SJCRH30 (cell line): ENCODE measurements around the gene TSHZ1. TPM values are rescaled to one million over a fixed set of nuclear protein-coding genes. Genes with fewer than 3 reads are reported as not detected.

Experiments used
- DNase-seq, 2 experiments: peaks; one replicate each; pipeline ENCODE4 v3.0.0-alpha.2; 2015 to 2020
- H3K27ac ChIP-seq: fragments of 250-450 bp; sonication (Bioruptor Pico); 2 replicates; pipeline ENCODE4 v1.5.1; 2020; ENCODE audit warnings: mild to moderate bottlenecking, moderate library complexity
- H3K27me3 ChIP-seq: fragments of 250-450 bp; sonication (Bioruptor Pico); 2 replicates; pipeline ENCODE4 v1.5.1; 2020; ENCODE audit warnings: mild to moderate bottlenecking, moderate library complexity
- H3K36me3 ChIP-seq: fragments of 250-450 bp; sonication (Bioruptor Pico); 2 replicates; pipeline ENCODE4 v1.5.1; 2020; ENCODE audit warnings: mild to moderate bottlenecking, moderate library complexity
- H3K4me1 ChIP-seq: fragments of 250-450 bp; sonication (Bioruptor Pico); 2 replicates; pipeline ENCODE4 v1.5.1; 2020; ENCODE audit warnings: mild to moderate bottlenecking, moderate library complexity
- H3K4me3 ChIP-seq: fragments of 250-450 bp; sonication (Bioruptor Pico); 2 replicates; pipeline ENCODE4 v1.5.1; 2020; ENCODE audit warnings: mild to moderate bottlenecking, moderate library complexity
- H3K9me3 ChIP-seq: fragments of 250-450 bp; sonication (Bioruptor Pico); replicated peaks from 2 replicates; pipeline ENCODE4 v1.5.1; 2020; ENCODE audit warnings: mild to moderate bottlenecking, moderate library complexity
- total RNA-seq: library from RNA; depleted of rRNA; stranded (reverse); fragments of >200 nt; shearing (Covaris generic); gene quantifications from 2 replicates; pipeline ENCODE4 v1.2.3, GENCODE V29; 2014; rRNA removed

The TSHZ1 gene, protein sequence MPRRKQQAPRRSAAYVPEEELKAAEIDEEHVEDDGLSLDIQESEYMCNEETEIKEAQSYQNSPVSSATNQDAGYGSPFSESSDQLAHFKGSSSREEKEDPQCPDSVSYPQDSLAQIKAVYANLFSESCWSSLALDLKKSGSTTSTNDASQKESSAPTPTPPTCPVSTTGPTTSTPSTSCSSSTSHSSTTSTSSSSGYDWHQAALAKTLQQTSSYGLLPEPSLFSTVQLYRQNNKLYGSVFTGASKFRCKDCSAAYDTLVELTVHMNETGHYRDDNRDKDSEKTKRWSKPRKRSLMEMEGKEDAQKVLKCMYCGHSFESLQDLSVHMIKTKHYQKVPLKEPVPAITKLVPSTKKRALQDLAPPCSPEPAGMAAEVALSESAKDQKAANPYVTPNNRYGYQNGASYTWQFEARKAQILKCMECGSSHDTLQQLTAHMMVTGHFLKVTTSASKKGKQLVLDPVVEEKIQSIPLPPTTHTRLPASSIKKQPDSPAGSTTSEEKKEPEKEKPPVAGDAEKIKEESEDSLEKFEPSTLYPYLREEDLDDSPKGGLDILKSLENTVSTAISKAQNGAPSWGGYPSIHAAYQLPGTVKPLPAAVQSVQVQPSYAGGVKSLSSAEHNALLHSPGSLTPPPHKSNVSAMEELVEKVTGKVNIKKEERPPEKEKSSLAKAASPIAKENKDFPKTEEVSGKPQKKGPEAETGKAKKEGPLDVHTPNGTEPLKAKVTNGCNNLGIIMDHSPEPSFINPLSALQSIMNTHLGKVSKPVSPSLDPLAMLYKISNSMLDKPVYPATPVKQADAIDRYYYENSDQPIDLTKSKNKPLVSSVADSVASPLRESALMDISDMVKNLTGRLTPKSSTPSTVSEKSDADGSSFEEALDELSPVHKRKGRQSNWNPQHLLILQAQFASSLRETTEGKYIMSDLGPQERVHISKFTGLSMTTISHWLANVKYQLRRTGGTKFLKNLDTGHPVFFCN (N-terminal part only)
- total RNA-seq, result 5.5 and 5.7 TPM in 2 replicates

DNA sequence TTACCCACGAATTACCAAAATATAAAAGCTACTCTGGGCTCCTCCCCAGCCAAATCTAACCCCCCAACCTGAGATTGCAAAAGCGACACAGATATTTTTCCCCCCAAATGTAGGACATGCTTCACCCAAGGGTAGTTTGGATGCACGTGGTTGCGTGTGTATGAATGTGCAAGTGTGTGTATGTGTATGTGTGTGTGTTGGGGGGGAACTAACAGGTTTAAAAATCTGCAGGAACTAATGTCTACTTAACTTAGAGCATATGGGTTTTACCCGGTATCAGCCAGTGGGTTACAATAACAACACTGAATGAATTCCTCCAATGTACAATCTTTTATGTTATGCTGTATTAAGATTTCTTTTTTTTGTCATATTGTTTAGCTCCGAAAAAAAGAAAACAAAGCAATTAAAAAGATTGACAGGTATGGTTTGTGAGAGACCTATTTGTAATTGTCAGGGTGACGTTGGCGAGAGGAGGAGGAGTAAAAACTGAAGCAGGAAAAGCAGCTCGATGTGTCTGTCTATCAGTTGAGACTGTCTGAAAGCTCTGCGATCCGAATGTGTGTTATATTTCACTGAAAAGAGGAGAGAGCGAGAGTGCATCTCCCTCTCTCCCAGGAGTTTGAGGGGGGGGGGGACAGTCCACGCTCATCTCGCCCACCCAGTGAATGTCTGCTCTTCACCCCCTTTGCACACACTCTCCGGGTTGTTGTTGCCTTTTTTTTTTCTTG, at the start of gene TSHZ1:
Gene TSHZ1, plus strand, starts transcription at position 524 of the 728 bp plus-strand sequence. CDS start 1,080 bp downstream, outside the sequence.
- H3K4me3 ChIP-seq, result peak within 1 kb of the TSS; percentile 91
- H3K36me3 ChIP-seq, result no peaks in the 10 kb centered on the region
- no peaks in the 10 kb centered on the region for H3K27me3 ChIP-seq
- H3K27ac ChIP-seq, result peak within 1 kb of the TSS; percentile 65
- no peaks in the 10 kb centered on the region for H3K9me3 ChIP-seq
- DNase-seq, result peak; percentile 51 to 73
- H3K4me1 ChIP-seq, result no peaks in the 10 kb centered on the region

DNA sequence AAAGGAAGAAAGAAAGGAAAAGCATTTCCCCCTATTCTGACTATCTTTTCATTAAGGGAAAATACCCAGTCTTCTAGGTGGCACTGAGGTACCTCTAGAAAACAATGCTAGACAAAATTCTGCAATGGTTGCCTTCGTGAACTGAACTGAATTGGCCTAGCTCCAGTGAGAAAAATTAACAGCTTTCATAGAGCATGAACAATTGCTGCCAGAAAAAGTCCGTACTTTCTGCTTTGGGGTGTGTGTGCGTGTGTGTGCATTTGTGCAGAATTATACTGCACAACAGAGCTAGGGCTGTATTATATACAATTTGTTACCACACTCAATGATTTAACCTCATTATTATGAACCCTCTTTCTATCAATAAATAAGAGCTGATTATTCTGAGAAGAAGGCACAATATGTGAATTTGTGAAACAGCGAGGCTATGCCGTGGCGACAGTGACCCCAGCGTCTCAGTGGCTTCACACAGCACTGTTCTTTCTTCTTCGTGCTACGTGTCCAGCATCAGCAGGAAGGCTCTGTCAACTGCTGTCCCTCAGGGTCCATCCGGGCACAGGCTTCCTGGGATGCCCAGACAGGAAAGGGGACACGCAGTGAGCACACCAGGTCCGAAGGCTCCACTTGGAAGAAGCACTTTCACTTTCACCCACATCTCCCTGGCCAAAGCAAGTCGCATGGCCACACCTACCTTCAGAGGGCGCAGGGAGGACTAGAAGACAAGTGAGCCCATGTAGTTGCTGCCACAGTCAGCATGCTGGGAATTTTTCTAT, 49.2 kb upstream of the TSHZ1 start:
- Histone ChIP-seq H3K36me3 (no peaks in the 10 kb centered on the region), H3K4me1 (no peaks in the 10 kb centered on the region), H3K27me3 (no peaks in the 10 kb centered on the region), H3K4me3 (no peak overlapping the region), H3K27ac (no peak overlapping the region), H3K9me3 (no peaks in the 10 kb centered on the region)
- peak in 1 of 2 experiments; percentile 8 for DNase-seq

DNA sequence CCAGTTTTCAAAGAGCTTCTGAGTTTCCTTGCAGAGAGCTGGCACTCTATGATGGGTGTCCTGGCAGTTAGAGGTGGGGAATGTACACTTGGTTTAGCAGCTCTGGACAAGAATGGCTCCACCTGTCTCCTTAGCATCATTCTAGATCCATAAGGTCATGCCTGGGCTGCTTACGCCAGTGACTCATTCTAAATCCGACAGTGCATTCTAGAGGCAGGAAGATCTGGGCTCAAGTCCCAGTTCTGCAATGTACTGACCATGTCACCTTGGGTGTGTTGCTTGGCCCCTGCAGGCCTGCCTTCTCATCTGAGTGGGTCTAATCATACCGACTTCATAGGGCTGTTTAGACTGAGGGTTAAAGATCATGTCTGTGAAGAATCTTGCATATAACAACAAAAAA, 48.1 kb upstream of the TSHZ1 start:
- Histone ChIP-seq H3K4me3 (no peak overlapping the region), H3K27me3 (no peaks in the 10 kb centered on the region), H3K9me3 (no peaks in the 10 kb centered on the region), H3K36me3 (no peaks in the 10 kb centered on the region), H3K4me1 (no peaks in the 10 kb centered on the region), H3K27ac (no peak overlapping the region)
- peak in 1 of 2 experiments; percentile 8 for DNase-seq

DNA sequence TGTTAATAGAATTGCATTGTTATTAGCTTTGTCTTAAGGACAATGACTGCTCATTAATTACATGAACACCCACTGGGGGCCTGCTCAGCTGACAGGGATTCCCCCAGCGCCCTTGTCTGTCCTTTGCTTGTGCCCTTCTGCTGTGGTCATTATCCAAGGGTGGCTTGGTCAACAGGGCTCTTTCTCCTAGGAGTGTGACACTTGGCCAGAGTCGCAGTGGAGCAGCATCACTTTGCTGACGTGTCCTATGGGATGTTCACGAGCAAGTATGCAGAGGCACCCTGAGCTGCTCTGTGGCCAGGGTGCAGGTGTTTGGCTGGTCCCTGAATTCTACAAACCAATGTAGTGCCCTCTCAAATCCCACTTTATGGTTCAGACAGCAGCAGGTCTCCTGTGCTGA, 47.6 kb upstream of the TSHZ1 start:
- no peak overlapping the region for H3K4me3 ChIP-seq
- H3K36me3 ChIP-seq, result no peaks in the 10 kb centered on the region
- H3K27ac ChIP-seq, result no peak overlapping the region
- no peaks in the 10 kb centered on the region for H3K27me3 ChIP-seq
- no peak for DNase-seq
- no peaks in the 10 kb centered on the region for H3K9me3 ChIP-seq
- H3K4me1 ChIP-seq, result no peaks in the 10 kb centered on the region

DNA sequence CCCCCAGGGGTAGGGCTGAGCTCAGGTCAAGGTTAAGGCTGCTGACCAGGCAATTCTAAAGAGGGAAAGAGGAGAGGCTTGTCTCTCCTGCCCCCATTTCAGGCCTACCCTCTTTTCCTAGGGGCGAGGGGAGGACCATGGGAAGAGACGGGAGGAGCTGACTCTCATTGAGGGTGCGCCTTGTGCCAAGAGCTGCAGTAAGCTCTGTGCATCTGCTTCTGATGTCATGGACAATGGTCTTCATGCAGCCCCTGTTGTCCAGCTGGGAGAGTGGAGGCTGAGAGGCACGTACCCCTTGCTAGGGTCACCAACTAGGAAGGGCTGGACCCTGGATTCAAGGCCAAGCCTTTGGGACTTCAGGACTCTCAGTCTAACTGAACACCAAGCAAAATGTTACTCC, 46.9 kb upstream of the TSHZ1 start:
- no peak overlapping the region for H3K27ac ChIP-seq
- no peaks in the 10 kb centered on the region for H3K4me1 ChIP-seq
- no peaks in the 10 kb centered on the region for H3K9me3 ChIP-seq
- H3K4me3 ChIP-seq, result no peak overlapping the region
- no peaks in the 10 kb centered on the region for H3K36me3 ChIP-seq
- no peaks in the 10 kb centered on the region for H3K27me3 ChIP-seq
- no peak for DNase-seq

DNA sequence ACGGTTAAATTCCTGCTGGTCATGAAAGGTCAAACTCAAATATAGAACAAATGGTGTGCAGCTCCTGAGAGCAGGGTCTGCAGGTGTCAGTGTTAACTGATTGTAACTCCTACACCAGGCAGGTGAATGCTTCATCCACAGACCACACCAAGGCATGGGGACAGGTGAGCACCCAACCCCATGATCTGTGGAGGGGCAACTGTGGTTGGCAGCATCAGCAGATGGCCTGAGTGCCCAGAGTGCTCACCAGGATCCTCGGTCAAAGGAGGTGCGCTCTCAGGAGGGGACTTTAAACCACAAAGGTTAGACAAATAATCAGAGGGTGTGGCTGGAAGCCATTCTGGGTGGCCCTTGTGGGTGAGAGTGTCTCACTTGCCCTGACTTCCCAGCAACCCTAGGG, 46.1 kb upstream of the TSHZ1 start:
- H3K27me3 ChIP-seq, result no peaks in the 10 kb centered on the region
- no peak overlapping the region for H3K4me3 ChIP-seq
- H3K4me1 ChIP-seq, result no peaks in the 10 kb centered on the region
- no peaks in the 10 kb centered on the region for H3K9me3 ChIP-seq
- DNase-seq, result no peak
- no peak overlapping the region for H3K27ac ChIP-seq
- H3K36me3 ChIP-seq, result no peaks in the 10 kb centered on the region

DNA sequence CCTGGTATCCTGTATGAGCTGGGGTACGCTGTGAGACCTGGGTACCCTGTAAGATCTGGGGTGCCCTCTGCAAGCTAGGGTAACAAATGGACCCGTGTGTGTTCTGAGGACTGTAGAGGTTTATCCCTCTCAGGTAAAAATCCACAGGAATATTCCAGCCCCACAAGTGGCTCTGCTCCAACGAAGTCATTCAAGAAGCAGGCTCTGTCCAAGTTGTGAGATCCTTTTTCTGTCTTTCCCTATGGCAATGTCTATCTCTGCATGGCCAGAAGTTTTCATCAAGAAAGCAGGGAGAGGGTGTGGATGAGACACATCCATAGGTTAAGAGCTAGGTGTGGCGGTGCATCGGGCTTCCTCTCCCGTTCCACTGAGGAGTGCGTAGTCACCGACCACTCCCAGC, 44.7 kb upstream of the TSHZ1 start:
- DNase-seq, result no peak
- Histone ChIP-seq H3K36me3 (no peaks in the 10 kb centered on the region), H3K9me3 (no peaks in the 10 kb centered on the region), H3K4me1 (no peaks in the 10 kb centered on the region), H3K27ac (no peak overlapping the region), H3K4me3 (no peak overlapping the region), H3K27me3 (no peaks in the 10 kb centered on the region)

DNA sequence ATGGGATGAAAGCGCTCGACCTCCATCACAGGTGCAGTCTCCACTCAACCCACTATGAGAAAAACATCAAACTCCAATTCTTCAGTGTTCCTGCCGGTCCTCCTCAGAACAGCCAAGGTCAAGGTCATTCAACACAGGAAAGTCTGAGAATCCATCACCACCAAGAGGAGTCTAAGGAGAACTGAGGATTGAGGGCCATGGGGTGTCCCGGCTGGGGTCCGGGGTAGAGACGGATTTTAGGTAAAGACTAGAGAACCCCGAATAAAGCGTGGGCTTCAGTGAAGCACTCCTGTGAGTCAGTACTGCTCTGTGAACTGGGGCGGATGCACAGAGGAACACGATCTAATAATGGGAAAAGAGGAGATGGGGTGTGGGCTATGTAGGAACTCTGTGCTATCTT, 43.5 kb upstream of the TSHZ1 start:
- H3K36me3 ChIP-seq, result no peaks in the 10 kb centered on the region
- DNase-seq, result no peak
- no peaks in the 10 kb centered on the region for H3K27me3 ChIP-seq
- no peak overlapping the region for H3K4me3 ChIP-seq
- no peak overlapping the region for H3K27ac ChIP-seq
- H3K9me3 ChIP-seq, result no peaks in the 10 kb centered on the region
- H3K4me1 ChIP-seq, result no peaks in the 10 kb centered on the region

DNA sequence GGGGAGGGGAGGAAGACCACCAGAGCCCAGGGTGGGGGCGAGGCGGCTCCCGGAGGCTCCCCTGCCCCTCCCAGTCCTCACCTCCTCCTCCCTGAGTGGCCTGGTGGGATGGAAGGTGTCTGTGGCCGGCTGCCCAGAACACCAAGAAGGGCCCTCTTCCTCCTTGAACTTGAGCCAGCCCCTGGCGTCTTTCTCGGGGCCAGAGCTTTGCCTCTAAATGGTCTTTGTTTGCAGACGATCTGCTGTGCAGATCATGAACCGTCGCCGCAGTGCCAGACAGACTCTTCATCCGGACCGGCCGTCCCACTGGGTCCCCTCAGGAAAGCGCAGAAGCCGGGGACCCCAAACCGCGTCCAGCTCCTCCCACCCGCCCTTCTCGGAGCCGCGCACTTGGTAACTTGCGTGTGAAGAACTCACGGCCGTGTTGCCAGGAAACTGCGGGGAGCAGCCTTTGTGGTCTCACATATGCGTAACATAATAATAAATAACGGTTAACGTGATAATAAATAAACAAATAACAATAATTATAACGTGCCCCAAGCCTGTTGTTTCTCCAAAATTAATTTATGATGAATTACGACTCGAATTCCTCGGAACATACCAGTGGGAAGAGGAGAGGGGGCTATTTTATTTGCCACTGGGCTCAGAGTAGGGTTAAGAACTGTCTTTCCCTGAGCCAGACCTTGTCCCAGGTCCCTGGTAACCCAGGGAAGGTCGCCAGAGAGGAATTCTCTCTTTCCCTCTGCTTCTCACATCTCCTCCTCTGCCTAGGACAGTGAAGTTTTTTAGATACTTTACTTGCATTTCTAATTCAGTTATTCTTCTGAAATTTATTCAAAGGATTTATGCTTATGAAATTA, 42.6 kb upstream of the TSHZ1 start:
- H3K27ac ChIP-seq, result no peak overlapping the region
- H3K4me3 ChIP-seq, result no peak overlapping the region
- no peaks in the 10 kb centered on the region for H3K4me1 ChIP-seq
- no peaks in the 10 kb centered on the region for H3K9me3 ChIP-seq
- no peak for DNase-seq
- no peaks in the 10 kb centered on the region for H3K36me3 ChIP-seq
- H3K27me3 ChIP-seq, result no peaks in the 10 kb centered on the region

DNA sequence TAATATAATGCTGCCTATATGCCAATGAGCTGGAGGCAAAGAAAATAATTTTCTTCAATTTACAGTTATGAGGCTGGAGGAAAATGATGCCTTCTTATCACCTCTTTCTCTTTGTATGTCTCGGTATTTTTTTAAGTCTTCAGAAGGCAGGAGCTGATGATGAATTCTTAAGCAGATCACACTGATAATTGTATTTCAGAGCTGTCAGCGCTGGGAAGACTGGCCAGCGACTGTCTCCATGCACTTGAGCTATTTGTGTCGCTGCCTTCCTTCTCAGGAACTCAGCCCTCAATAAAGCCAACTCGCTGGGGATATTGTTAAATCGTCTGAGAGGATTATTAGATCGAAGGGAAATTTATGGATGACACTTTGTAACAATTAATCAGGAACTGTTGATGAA, 42.0 kb upstream of the TSHZ1 start:
- Histone ChIP-seq H3K4me3 (no peak overlapping the region), H3K36me3 (no peaks in the 10 kb centered on the region), H3K27ac (no peak overlapping the region), H3K27me3 (no peaks in the 10 kb centered on the region), H3K4me1 (peaks cover 5% of the 10 kb centered on the region), H3K9me3 (no peaks in the 10 kb centered on the region)
- no peak for DNase-seq

DNA sequence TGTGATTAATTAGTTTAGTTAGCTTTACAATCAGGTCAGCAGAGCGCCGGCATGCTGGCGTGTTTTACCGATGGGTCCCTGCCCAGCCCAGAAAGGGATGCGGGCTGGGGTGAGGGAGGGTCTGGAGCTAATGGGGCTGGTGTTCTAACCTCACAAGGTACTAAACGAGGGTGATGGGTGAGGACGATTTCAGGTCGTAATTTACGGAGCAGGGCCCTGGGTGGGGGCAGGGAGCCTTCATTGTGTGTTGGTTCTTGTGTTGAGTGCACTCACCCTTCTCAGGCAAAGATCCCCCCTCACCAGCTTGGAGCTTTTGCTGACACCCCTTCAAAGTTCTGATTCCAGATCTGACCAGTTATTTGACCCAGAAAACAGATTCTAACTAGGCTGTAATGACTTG, 41.2 kb upstream of the TSHZ1 start:
- Histone ChIP-seq H3K27me3 (no peaks in the 10 kb centered on the region), H3K4me3 (no peak overlapping the region), H3K9me3 (no peaks in the 10 kb centered on the region), H3K27ac (no peak overlapping the region), H3K4me1 (peaks cover 10% of the 10 kb centered on the region), H3K36me3 (no peaks in the 10 kb centered on the region)
- no peak for DNase-seq

DNA sequence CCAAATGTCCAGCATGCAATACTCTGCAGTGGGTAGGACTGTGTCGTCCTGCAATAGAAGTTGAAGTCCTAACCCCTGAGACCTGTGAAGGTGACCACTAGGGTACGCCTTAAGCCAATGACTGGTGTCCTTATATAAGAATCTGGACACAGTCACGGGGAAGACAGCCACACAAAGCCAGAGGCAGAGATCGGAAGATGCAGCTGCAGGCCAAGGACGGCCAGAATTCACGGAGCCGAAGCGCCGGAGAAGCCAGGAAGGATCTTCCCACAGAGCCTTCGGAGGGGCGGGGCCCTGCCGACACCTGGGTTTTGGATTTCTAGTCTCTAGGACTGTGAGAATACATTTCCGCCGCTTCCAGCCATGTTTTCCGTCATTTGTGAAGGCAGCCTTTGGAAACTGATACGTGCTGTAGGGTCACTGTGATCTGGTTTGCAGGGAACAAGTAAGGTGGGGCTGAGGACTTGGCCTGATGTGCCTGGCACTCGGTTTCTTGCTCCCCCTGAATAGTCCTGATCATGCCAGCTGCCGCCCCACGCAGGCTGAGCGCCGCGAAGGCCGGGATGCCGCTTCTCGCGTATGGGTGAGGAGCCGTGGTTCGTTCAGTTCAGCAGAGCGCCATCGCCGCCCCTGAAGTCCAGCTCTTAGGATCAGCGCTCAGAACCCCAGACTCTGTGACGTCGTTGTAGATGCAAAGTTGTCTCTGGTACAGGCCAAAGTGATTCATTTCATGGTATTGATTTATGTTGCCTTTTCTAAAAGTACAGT, 40.4 kb upstream of the TSHZ1 start:
- DNase-seq, result no peak
- Histone ChIP-seq H3K27ac (no peak overlapping the region), H3K27me3 (no peaks in the 10 kb centered on the region), H3K9me3 (no peaks in the 10 kb centered on the region), H3K4me3 (no peak overlapping the region), H3K36me3 (no peaks in the 10 kb centered on the region), H3K4me1 (peaks cover 10% of the 10 kb centered on the region)

DNA sequence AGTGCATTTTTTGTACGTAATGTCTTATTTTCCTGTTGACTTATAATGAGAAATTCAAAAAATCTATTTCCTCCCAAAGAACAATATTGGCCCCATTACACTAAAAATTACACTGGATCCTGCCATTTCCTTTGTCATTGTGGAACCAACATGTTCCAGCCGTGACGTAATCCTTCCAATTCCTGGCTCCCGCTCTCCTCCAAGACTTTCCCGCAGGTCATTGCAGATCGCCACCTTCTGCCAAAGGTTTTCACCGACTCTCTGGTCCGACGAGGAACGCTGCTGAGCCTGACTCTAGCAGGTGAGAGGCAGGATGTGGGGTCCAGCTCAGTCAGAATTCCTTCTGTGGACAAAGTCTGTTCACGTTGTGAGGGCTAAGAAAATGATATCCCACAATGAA, 39.7 kb upstream of the TSHZ1 start:
- no peaks in the 10 kb centered on the region for H3K36me3 ChIP-seq
- no peaks in the 10 kb centered on the region for H3K9me3 ChIP-seq
- no peak overlapping the region for H3K27ac ChIP-seq
- H3K4me1 ChIP-seq, result peaks cover 10% of the 10 kb centered on the region
- H3K4me3 ChIP-seq, result no peak overlapping the region
- H3K27me3 ChIP-seq, result no peaks in the 10 kb centered on the region
- no peak for DNase-seq
